CMK (cell line): ENCODE results near the gene FSTL4.

ENCODE experiments used
- DNase-seq: peaks from one replicate; pipeline ENCODE4 v3.0.0-alpha.2; 2010; ENCODE audit warnings: low read depth

Gene FSTL4

GRCh38 chr5:133340002-133340755 is 272.2 kb downstream of the FSTL4 start:
- no peak for DNase-seq

GRCh38 chr5:133338504-133339355 is 273.6 kb downstream of the FSTL4 start:
- no peak for DNase-seq

GRCh38 chr5:133337795-133338445 is 274.4 kb downstream of the FSTL4 start:
- no peak for DNase-seq

- no peak for DNase-seq
Observed at GRCh38 chr5:133336969-133337410, 275.4 kb downstream of the FSTL4 start.

- no peak for DNase-seq
Observed at GRCh38 chr5:133336121-133336968, 276.0 kb downstream of the FSTL4 start.

- DNase-seq = no peak
Observed at GRCh38 chr5:133334796-133335639, 277.3 kb downstream of the FSTL4 start.

- DNase-seq = no peak
Observed at GRCh38 chr5:133333326-133334150, 278.8 kb downstream of the FSTL4 start.

- no peak for DNase-seq
Observed at GRCh38 chr5:133332439-133333024, 279.8 kb downstream of the FSTL4 start.

GRCh38 chr5:133331941-133332340 is 280.4 kb downstream of the FSTL4 start:
- DNase-seq = no peak

GRCh38 chr5:133330956-133331355 is 281.4 kb downstream of the FSTL4 start:
- DNase-seq = no peak

- no peak for DNase-seq
Observed at GRCh38 chr5:133328800-133329199, 283.5 kb downstream of the FSTL4 start.

- DNase-seq = no peak
Observed at GRCh38 chr5:133327946-133328401, 284.4 kb downstream of the FSTL4 start.

- DNase-seq = no peak
Observed at GRCh38 chr5:133326361-133326760, 286.0 kb downstream of the FSTL4 start.

- no peak for DNase-seq
Observed at GRCh38 chr5:133325864-133326263, 286.5 kb downstream of the FSTL4 start.

- DNase-seq = no peak
Observed at GRCh38 chr5:133324926-133325325, 287.4 kb downstream of the FSTL4 start.

- no peak for DNase-seq
Observed at GRCh38 chr5:133323494-133324457, 288.6 kb downstream of the FSTL4 start.

GRCh38 chr5:133322743-133323142 is 289.6 kb downstream of the FSTL4 start:
- no peak for DNase-seq

- DNase-seq = no peak
Observed at GRCh38 chr5:133321833-133322420, 290.4 kb downstream of the FSTL4 start.
